GM23248 (cell line): Measurements from ENCODE around the gene FBXW8. TPM values are rescaled to one million over a fixed set of nuclear protein-coding genes. Genes with fewer than 3 reads are reported as not detected.

Experiments used
- DNase-seq: peaks from one replicate; pipeline ENCODE4 v3.0.0-alpha.2; 2015
- H2AFZ ChIP-seq: fragments of 200-600 bp; sonication (generic); 2 replicates; pipeline ENCODE4 v1.6.1; 2016; ENCODE audit warnings: antibody characterized with exemption
- H3F3A ChIP-seq: fragments of 200-600 bp; sonication (generic); 2 replicates; pipeline ENCODE4 v1.6.1; 2016; ENCODE audit warnings: mild to moderate bottlenecking, antibody characterized with exemption, mixed run types; ENCODE audit not compliant: insufficient read depth
- H3K27ac ChIP-seq: fragments of 200-600 bp; sonication (generic); 2 replicates; pipeline ENCODE4 v1.5.1; 2016; ENCODE audit warnings: mild to moderate bottlenecking
- H3K27me3 ChIP-seq: fragments of 200-600 bp; sonication (generic); replicated peaks from 2 replicates; pipeline ENCODE4 v1.6.1; 2016; ENCODE audit warnings: mild to moderate bottlenecking; ENCODE audit not compliant: insufficient read depth
- H3K36me3 ChIP-seq: fragments of 200-600 bp; sonication (generic); 2 replicates; pipeline ENCODE4 v1.6.1; 2016; ENCODE audit warnings: low read depth, mild to moderate bottlenecking
- H3K4me1 ChIP-seq: fragments of 200-600 bp; sonication (generic); 2 replicates; pipeline ENCODE4 v1.6.1; 2016; ENCODE audit warnings: mild to moderate bottlenecking; ENCODE audit not compliant: insufficient read depth
- H3K4me2 ChIP-seq: fragments of 200-600 bp; sonication (generic); one replicate; pipeline ENCODE4 v1.6.1; 2016; ENCODE audit warnings: mild to moderate bottlenecking; ENCODE audit not compliant: unreplicated experiment
- H3K4me3 ChIP-seq: fragments of 200-600 bp; sonication (generic); 2 replicates; pipeline ENCODE4 v1.5.1; 2016; ENCODE audit warnings: mild to moderate bottlenecking
- H3K79me2 ChIP-seq: fragments of 200-600 bp; sonication (generic); 2 replicates; pipeline ENCODE4 v1.6.1; 2016; ENCODE audit warnings: mild to moderate bottlenecking; ENCODE audit not compliant: insufficient read depth
- H3K9ac ChIP-seq: fragments of 200-600 bp; sonication (generic); 2 replicates; pipeline ENCODE4 v1.6.1; 2016; ENCODE audit warnings: mild to moderate bottlenecking
- H3K9me2 ChIP-seq: fragments of 200-600 bp; sonication (generic); 2 replicates; pipeline ENCODE4 v1.6.1; 2016; ENCODE audit warnings: mixed run types, mild to moderate bottlenecking, moderate library complexity; ENCODE audit not compliant: insufficient read depth
- H3K9me3 ChIP-seq: fragments of 200-600 bp; sonication (generic); one replicate; pipeline ENCODE4 v1.6.1; 2017; ENCODE audit warnings: low read depth
- H4K20me1 ChIP-seq: fragments of 200-600 bp; sonication (generic); 2 replicates; pipeline ENCODE4 v1.6.0; 2016; ENCODE audit not compliant: insufficient read depth
- EZH2 ChIP-seq: fragments of 200-600 bp; sonication (generic); IDR thresholded peaks from 2 replicates; pipeline ENCODE4 v1.6.1; 2018; ENCODE audit warnings: antibody characterized with exemption, mild to moderate bottlenecking; ENCODE audit not compliant: insufficient read depth, poor library complexity, severe bottlenecking
- EZH2phosphoT487 ChIP-seq: fragments of 200-600 bp; sonication (generic); IDR thresholded peaks from 2 replicates; pipeline ENCODE4 v1.6.1; 2018; ENCODE audit warnings: antibody characterized with exemption, moderate library complexity, mild to moderate bottlenecking, low read depth; ENCODE audit not compliant: insufficient read depth
- WGBS, 2 experiments: methylation state at CpG; one replicate each; pipeline ENCODE4 v1.1.6; 2015 to 2017; ENCODE audit warnings: low lambda C conversion rate in 2 of 2, low coverage in 1 of 2; ENCODE audit errors: missing lambda C conversion rate in 2 of 2; 5-methylcytosine and 5-hydroxymethylcytosine counted together
- in situ Hi-C: fragments of 300-500 bp; cut with MboI; formaldehyde crosslinking; loops from 2 replicates; pipeline ENCODE4 v1.15.0; 2020
- polyA plus RNA-seq: library from polyadenylated mRNA; unstranded; fragments of >200 nt; fragmentation: Nextera tagmentation; extraction: Ambion mirVana; gene quantifications from 2 replicates; pipeline ENCODE4 v1.2.1, GENCODE V29; 2016
- total RNA-seq: library from RNA; depleted of rRNA; stranded (reverse); fragments of >200 nt; shearing (Covaris generic); gene quantifications from 2 replicates; pipeline ENCODE4 v1.2.3, GENCODE V29; 2014

The FBXW8 gene
- total and polyA plus RNA-seq, 2 experiments from 2014 or later: 12.7 to 23.1 TPM

DNA sequence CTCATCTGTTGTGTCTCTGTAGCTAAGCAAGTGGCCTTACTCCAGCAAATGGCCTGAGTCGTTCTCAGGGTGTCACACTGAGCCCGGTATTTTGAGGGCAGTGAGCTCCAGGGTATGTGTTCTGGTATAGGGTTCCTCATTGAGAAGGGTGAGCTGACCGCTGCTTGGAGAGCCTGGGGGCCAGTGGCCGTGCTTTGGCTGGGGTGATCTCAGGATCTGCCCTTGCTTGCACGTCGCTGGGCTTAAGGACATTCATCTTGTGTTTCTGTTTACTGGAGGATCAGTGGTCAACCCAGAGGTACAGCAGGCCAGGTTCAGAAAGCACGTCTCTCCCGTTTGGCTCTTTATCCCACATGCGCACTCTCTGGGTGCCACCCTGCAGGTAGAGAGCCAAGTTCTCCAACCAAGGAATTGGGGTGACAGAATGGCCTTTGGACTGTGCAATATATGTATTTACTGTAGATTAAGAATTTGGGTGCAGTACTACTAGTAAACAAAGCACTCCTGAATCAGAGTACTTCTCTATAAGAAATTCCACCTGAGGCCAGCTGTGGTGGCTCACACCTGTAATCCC, 52.1 kb downstream of the FBXW8 start:
- H3K4me2 ChIP-seq: no peak overlapping the region
- peaks cover 39% of the 10 kb centered on the region for H3K79me2 ChIP-seq
- H2AFZ ChIP-seq: no peak overlapping the region
- no peaks in the 10 kb centered on the region for H3K9me3 ChIP-seq
- no peak overlapping the region for H3K9ac ChIP-seq
- no peaks in the 10 kb centered on the region for H3K27me3 ChIP-seq
- no peaks in the 10 kb centered on the region for H3F3A ChIP-seq
- in situ Hi-C loops: no loop called here
- H3K4me3 ChIP-seq: no peak overlapping the region
- no peak for DNase-seq
- no peaks in the 10 kb centered on the region for H3K4me1 ChIP-seq
- no peaks in the 10 kb centered on the region for H4K20me1 ChIP-seq
- WGBS, 2 experiments: 90 to 94% methylated on average over 9 of the region's 9 CpGs
- no peaks in the 10 kb centered on the region for H3K9me2 ChIP-seq
- H3K27ac ChIP-seq: no peak overlapping the region
- no peak for TF ChIP-seq EZH2phosphoT487
- TF ChIP-seq EZH2: no peak
- H3K36me3 ChIP-seq: peaks cover 23% of the 10 kb centered on the region; the same call in 1 of the 2 replicates

DNA sequence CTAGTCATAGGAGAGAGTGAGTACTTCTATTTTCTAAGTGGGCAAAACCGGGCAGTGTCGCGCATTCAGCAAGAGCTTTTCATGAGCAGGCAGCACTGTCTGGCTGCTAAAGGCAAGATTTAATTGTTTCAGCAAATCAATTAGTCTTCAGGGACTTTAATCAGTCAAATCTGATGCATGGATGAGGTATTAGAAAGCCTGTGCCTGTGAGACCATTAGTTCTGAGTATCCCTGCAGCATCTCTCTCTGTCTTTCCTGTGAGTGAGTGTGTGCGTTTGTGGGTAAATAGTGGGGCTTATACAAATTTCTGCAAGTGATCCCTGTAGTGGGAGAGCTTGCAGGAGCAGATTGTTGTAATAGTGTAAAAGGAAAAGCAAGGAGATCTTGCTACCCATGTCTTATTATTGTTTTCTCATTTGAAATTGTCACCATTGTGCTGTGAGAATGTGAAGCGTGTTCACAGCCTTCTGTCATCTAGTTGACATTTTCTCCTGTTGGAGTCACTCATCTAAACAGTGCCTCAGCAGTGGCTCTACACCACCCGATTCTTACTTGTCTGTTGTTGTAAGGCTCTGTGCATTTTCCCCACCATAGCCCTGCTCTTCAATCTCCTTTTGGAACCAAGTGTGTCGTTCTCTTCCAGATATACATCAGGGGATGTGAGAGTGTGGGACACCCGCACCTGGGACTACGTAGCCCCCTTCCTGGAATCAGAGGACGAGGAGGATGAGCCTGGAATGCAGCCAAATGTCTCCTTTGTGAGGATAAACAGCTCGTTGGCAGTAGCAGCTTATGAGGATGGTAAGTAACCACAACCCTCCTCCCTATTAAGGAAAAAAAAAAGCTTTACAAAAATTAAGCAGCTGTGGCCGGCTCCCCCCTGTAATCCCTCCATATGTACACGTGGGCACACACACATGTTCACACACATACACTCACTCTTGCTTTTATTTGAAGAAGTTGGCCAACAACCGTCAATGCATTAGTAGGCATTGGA, 53.6 kb downstream of the FBXW8 start:
- 86 to 89% methylated on average over 14 of the region's 14 CpGs for WGBS, 2 experiments
- TF ChIP-seq EZH2: no peak
- no peak for TF ChIP-seq EZH2phosphoT487
- Histone ChIP-seq H3K36me3 (peaks cover 34% of the 10 kb centered on the region; the same call in 1 of the 2 replicates), H3K4me1 (no peaks in the 10 kb centered on the region), H3K27me3 (no peaks in the 10 kb centered on the region), H3K9me2 (no peaks in the 10 kb centered on the region), H2AFZ (no peak overlapping the region), H3K9ac (no peak overlapping the region), H3K9me3 (no peaks in the 10 kb centered on the region), H4K20me1 (no peaks in the 10 kb centered on the region), H3K27ac (no peak overlapping the region), H3F3A (no peaks in the 10 kb centered on the region), H3K4me2 (no peak overlapping the region), H3K4me3 (no peak overlapping the region), H3K79me2 (peaks cover 43% of the 10 kb centered on the region)
- DNase-seq: no peak
- in situ Hi-C loops: no loop called here

DNA sequence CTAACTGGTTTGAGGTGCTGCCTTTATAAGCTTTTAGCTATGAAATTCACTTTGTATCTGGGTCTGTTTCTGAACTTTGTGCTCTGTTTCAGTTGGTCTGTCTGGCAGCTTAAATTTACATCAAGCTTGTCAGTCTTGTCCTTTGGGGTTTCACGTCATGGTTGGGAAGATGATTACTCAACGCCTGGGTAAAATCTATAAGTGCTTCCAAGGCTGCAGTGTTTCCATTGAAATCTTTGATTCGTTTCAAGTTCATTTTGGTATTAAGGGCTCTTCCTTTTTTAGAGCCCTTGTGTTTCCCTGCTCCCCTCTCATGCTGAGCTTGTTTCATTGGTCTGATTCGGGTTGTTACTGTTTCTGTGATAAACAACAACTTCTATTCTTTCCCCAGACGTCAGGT, 58.2 kb downstream of the FBXW8 start:
- in situ Hi-C loops: no loop called here
- Histone ChIP-seq H3K9ac (no peak overlapping the region), H3K9me2 (no peaks in the 10 kb centered on the region), H3K4me3 (no peak overlapping the region), H3K4me1 (no peaks in the 10 kb centered on the region), H3K4me2 (no peak overlapping the region), H3K27ac (no peak overlapping the region), H3K9me3 (no peaks in the 10 kb centered on the region), H3K79me2 (peaks cover 27% of the 10 kb centered on the region), H4K20me1 (no peaks in the 10 kb centered on the region), H3F3A (no peaks in the 10 kb centered on the region), H3K36me3 (peaks cover 49% of the 10 kb centered on the region; the same call in 1 of the 2 replicates), H2AFZ (no peak overlapping the region), H3K27me3 (no peaks in the 10 kb centered on the region)
- DNase-seq: no peak
- WGBS, 2 experiments: 83 to 93% methylated on average over 5 of the region's 5 CpGs
- no peak for TF ChIP-seq EZH2phosphoT487
- TF ChIP-seq EZH2: no peak

DNA sequence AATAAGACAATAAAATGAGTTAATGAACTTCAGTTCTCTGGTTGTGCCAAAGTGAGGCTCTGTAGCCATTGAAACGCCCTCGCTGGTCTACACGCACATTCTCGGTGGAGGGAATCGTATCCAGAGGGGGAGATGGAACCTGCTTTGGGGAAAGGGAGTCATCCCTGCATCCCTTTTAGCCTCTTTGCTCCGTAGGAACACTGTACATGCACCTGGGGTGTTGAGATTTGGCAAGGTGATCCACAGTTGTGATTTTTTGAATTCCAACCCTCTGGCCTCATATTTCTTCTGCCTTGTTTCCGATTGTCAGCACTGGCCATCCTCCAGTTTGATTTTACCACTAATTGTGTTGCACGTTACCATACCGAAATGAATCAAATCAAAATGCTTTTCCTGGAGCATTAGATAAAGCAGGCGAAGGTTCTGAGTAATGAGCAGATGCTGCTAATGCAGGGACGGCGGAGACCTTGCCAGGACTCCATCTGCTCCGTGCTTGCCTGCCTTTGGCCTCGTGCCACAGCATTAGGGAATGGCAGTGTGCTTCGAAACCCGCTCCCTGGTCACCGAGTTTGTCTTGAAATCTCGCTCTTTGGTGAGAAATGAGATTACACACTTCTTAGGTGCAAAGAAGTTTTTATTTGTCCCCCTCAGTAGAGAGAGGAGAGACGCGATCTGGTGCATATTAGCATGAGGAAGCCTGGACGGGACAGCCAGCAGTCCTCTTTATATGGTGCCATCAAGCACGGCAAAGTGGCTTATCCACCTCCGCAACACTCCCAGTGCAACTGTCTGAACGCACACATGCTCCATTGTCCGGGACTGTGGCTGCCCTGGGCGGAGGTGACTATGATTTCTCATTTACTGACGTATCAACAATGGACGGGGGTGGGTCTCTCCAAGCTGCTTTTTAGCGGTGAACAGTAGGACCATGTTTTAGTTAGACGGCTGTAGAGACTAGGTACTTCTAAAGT, 59.1 kb downstream of the FBXW8 start:
- in situ Hi-C loops: no loop called here

More for the DNA sequence above, 59.1 kb downstream of the FBXW8 start:
- Histone ChIP-seq H3K9ac (no peak overlapping the region), H3K36me3 (peaks cover 47% of the 10 kb centered on the region; the same call in 1 of the 2 replicates), H3K4me1 (no peaks in the 10 kb centered on the region), H4K20me1 (no peaks in the 10 kb centered on the region), H3K27ac (no peak overlapping the region), H3K4me2 (no peak overlapping the region), H3K79me2 (peaks cover 27% of the 10 kb centered on the region), H3K4me3 (no peak overlapping the region), H2AFZ (no peak overlapping the region), H3F3A (peaks cover 3% of the 10 kb centered on the region; the same call in 1 of the 2 replicates), H3K27me3 (no peaks in the 10 kb centered on the region), H3K9me2 (no peaks in the 10 kb centered on the region), H3K9me3 (no peaks in the 10 kb centered on the region)
- TF ChIP-seq EZH2 (no peak), EZH2phosphoT487 (no peak)
- DNase-seq: peak; percentile 42
- 53 to 54% methylated on average over 30 of the region's 30 CpGs for WGBS, 2 experiments
